Stimulated activated CD8-positive, alpha-beta memory T cell treated with anti-CD3 and anti-CD28 coated beads, Interleukin-4, amount 100 ng/mL, for 1 hour (primary cell): ENCODE data around the gene ABTB1.
"Not testable (repeated sequence)": the region's sequence is repeated elsewhere in the genome, so short reads cannot be mapped to it uniquely, and the experiment has no call there.

Experiments
- DNase-seq, 2 donors: peaks; one replicate each; pipeline ENCODE4 v3.0.0-alpha.2; 2020; ENCODE audit warnings: low read depth in 2 of 2, low spot score in 1 of 2

The ABTB1 gene

GRCh38 chr3:127702151-127702578 lies 29.4 kb downstream of the ABTB1 start:
- no peak for DNase-seq

- not testable (repeated sequence) for DNase-seq
Measured at GRCh38 chr3:127704840-127705239, 32.1 kb downstream of the ABTB1 start.

DNA sequence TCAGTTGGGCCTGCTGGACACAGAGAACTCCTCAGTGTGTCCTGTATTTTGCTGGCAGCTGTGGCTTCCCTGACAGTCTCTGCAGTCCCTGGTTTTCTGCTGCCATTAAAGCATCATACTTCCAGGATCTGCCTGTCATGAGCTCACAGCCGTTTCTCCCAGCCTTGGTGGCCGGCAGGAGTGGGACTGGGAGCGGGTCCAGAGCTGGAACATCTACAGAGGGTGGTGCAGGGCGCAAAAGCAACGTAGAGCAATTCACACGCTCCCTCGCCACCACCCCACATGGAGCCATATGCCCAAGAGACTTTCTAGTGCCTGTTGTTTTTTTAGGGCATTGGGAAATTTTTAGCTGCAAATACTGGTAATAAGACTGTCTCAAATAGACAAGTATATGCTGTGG lies 33.6 kb downstream of the ABTB1 start:
- no peak for DNase-seq

DNA sequence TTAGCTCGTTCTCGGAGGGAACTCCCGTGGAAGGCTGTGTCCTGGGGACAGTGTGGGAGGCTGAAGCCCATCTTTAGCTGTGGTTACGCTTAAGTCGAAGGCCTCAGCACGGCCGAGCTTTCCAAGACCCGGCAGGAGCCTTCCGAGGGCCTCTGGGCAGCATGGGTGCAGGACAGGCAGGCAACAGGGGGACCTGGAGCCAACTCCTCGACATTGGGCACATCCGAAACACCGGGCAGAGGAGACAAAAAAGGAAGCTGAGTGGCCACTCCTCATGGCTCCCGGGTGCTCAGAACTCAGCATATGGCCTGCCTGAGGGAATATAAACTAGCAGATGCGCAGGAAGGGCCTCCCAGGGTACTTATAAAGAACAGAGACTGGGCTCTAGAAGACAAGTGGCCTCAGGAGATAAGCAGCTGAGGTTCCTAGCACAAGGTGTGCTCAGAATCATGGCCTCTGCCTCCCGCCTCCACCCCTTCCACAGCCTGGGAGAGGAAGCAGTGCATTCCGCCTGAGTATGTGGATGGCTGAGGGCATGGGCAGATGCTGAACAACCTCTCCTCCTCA lies 34.1 kb downstream of the ABTB1 start:
- no peak for DNase-seq

- DNase-seq: no peak
Measured at GRCh38 chr3:127707851-127708411, 35.2 kb downstream of the ABTB1 start.

DNA sequence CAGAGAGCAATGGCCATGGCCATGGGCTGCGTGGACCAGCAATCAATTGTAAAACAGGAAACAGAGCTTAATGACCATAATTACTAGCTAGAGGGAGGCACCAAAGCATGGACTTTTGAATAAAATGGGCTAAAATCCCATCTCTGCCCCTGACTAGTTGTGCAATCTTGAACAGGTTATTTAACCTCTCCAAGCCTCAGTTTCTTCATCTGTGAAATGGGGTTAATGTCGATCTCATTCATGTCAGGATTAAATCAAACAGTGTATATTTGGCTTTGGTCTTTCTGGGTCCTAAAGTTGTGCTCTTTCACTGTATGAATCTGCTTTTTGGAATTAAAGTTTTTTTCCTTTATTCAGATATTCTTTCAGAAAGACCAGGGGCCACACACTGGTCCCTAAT lies 36.1 kb downstream of the ABTB1 start:
- DNase-seq: no peak

DNA sequence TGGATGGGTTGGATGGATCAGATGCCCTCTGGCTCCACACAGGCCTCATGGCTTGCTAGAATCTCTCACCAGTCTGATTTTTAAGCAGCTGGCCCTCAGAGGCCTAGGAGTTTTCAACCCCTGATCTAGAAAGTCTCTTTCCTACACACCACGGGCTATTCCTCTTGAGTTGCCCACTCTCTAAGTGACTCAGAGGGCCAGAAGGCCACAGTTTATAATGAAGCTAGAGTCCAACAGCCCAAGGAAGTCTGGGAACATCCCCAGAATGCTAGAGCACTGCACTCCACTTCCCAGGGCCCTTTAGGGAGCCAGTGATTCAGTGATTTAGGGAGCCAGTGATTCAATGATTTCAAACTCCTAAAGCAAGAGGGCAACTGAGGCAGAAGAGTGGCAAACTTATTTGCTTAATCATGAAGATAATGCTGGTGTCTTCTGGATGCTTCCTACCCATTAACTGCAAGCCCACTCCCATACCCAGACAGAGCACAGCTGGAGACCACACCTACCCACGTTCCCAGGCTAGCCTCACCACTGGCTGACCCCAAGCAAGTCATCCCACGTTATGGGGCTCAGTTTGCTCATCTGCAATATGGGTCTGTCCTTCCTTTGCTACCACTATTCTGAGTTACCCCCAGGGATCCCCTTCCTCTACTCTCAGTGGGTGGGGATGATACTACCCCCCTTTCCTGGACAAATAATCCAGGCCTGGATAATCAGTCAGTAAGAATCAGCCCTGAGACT lies 36.7 kb downstream of the ABTB1 start:
- DNase-seq: no peak

GRCh38 chr3:127710155-127710941 lies 37.6 kb downstream of the ABTB1 start:
- DNase-seq: no peak

DNA sequence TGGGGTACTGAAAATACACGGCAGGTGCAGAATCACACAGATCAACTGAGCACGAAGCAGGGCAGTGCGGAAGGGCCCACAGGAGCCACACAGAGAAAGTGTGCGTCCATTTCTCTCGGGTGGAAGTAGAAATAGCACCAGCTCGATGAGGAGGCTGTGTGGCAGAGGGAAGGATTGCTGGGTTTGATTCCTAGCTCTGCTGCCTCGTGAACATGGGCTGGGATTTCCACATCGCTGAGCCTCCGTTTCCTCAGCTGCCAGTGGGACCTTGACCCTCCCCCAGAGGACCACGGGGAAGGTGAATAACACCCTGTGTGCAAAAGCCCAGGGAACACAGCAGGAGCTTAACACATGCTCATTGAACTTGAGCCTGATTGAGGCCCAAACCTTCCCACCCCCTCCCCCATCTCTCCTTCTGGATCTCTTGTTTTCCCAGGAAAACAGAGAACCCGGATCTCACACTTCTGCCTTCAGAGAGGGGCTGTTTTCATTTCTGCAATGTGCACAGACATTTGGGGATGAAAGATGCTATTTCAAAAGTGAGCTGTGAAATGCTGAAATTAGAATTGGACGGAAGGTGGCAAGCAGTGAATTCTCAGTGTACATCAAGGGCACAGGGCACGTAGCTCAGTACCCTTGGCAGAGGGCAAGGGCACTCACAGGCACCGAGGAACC lies 38.4 kb downstream of the ABTB1 start:
- no peak for DNase-seq

DNA sequence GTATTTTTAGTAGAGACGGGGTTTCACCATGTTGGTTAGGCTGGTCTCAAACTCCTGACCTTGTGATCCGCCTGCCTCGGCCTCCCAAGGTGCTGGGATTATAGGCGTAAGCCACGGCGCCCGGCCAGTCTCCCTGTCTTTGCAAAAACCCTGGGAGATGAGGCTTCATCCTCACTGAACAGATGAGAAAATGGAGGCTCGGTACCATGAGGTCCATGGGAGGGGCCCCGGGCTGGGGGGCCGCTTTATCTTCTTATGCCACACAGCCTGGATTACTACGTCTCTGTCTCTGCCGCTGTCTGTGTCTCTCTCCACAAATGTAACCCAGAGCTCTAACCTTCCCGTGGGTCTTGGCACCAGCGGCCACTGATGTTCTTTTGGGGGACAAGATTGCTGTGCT lies 39.1 kb downstream of the ABTB1 start:
- DNase-seq: no peak

- no peak for DNase-seq
Measured at GRCh38 chr3:127712461-127712860, 39.7 kb downstream of the ABTB1 start.

- no peak for DNase-seq
Measured at GRCh38 chr3:127712881-127713771, 40.4 kb downstream of the ABTB1 start.

GRCh38 chr3:127714125-127714571 lies 41.4 kb downstream of the ABTB1 start:
- no peak for DNase-seq

DNA sequence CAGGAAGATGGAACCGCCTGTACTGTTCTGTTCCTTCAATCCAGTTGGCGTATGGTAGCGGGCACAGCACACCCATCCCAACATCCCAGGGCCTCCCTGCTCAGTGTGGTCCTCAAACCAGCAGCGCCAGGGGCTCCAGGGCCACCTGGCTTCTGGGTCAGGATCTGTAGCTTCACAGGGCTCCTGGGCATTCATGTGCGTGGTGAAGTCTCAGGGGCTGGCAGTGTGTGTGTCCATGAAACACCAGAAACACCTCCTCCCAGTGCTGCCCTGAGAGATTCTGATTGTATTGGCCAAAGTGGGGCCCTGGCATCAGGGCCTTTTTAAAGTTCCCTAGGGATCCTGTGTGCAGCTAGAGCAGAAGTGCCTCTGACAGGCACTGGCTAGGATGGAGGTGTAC lies 42.1 kb downstream of the ABTB1 start:
- DNase-seq: no peak

DNA sequence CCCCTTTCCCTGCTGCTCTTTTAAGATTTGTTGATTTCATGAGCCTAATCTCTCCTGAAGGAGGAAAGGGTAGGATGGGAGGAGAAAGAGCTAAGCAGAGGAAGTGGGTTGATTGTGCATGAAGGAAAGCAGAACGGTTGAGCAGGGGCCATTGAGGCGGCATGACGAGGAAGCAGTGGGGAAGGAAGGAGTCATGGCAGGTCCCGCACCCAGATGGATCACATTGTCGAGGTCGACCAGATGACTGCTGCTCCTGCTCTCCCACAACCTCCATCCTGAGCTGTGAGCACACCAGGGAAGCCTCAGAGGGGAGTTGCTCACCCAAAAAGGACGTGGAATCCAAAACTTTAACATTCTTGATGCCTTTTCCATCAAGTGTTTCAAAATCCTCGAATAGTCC lies 42.8 kb downstream of the ABTB1 start:
- no peak for DNase-seq

DNA sequence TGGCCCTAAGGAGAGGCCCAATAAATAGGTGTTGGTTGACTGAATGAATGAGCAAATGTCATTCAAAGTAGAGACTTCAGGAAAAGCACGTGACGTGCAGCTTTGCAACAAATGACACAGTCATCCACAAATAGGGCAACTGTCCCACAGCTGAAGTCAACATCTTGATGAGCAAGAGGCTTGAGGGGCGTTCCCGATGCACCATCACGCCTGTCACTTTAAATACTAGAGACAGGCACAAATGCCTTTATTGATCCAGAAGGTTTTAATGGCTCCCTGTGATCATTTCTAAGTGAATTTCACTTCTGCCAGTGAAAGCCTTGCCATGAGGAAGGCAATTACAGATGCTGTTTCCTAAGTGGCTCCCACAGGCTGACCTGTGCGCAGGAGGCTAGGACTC lies 43.6 kb downstream of the ABTB1 start:
- no peak for DNase-seq

- DNase-seq: no peak
Measured at GRCh38 chr3:127717357-127718244, 44.8 kb downstream of the ABTB1 start.

GRCh38 chr3:127718245-127718915 lies 45.6 kb downstream of the ABTB1 start:
- no peak for DNase-seq

GRCh38 chr3:127718916-127719290 lies 46.2 kb downstream of the ABTB1 start:
- DNase-seq: no peak
